OCI-LY7 (cell line): ENCODE measurements around the gene CSE1L.

Experiments
- EZH2phosphoT487 ChIP-seq: fragments of 200-600 bp; sonication (generic); IDR thresholded peaks from 2 replicates; pipeline ENCODE4 v1.6.1; 2018; ENCODE audit warnings: low read depth, borderline replicate concordance, mild to moderate bottlenecking, mixed run types, antibody characterized with exemption, low read length, moderate library complexity, mixed read lengths
- TF ChIP-seq, protein P1 (sequence below): fragments of 200-600 bp; sonication (generic); conservative IDR thresholded peaks from 2 replicates; pipeline ENCODE4 v1.5.1; 2014; ENCODE audit warnings: mild to moderate bottlenecking, antibody characterized with exemption, low read length, moderate library complexity, mixed read lengths

GRCh38 chr20:49091762-49092161 lies 45.6 kb downstream of the CSE1L start:
- TF ChIP-seq, protein P1, sequence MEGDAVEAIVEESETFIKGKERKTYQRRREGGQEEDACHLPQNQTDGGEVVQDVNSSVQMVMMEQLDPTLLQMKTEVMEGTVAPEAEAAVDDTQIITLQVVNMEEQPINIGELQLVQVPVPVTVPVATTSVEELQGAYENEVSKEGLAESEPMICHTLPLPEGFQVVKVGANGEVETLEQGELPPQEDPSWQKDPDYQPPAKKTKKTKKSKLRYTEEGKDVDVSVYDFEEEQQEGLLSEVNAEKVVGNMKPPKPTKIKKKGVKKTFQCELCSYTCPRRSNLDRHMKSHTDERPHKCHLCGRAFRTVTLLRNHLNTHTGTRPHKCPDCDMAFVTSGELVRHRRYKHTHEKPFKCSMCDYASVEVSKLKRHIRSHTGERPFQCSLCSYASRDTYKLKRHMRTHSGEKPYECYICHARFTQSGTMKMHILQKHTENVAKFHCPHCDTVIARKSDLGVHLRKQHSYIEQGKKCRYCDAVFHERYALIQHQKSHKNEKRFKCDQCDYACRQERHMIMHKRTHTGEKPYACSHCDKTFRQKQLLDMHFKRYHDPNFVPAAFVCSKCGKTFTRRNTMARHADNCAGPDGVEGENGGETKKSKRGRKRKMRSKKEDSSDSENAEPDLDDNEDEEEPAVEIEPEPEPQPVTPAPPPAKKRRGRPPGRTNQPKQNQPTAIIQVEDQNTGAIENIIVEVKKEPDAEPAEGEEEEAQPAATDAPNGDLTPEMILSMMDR: no peak
- no peak for TF ChIP-seq EZH2phosphoT487
